DMS53 (cell line): Measurements from ENCODE around the gene PARP3.
"Not testable (repeated sequence)": the region's sequence is repeated elsewhere in the genome, so short reads cannot be mapped to it uniquely, and the experiment has no call there.

Source experiments
- DNase-seq: peaks from one replicate; lab custom pipeline; 2025; lab: John Stamatoyannopoulos, UW

The PARP3 gene

DNA sequence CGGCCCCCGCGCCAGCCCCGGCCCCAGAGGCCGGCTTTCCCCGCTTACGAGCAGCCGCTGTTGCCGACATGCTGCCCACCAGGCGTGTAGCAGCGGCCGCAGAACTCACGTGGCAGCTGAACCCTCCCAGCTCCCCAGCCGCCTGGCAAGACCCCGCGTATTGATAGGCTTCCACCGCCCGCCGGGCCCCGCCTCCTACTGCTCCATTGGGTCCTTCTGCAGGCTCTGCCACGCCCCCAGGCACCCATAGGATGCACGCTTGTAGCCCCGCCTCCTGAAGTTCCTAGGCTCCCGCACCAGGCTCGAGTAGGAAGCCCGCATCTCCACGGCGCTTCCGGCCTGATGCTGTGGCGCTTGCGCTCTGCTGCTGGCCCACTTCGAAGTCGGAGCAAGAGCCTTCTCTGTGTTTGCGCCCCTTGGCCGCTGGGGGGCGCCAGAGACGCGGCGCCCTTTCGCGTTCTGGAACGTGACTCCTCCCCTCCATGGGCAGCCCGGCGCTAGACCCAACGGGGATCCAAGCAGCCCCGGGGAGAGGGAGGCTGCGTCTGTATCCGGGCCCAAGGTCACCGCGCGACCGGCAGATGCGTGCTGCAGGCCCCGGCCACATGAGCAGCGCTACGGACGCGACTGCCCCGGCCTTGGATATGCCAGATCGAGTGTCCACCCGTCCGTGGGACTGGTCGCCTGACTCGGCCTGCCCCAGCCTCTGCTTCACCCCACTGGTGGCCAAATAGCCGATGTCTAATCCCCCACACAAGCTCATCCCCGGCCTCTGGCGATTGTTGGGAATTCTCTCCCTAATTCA, at the start of gene PARP3, which contains the start of gene RRP9:
Gene PARP3 (plus strand): TSS at position 566 of the 805 bp plus-strand sequence. CDS start 993 bp downstream, outside the sequence.
Gene RRP9 (minus strand): TSS at position 107 of the 805 bp plus-strand sequence. CDS start 37 bp downstream, at position 70.
- peak; percentile 97 for DNase-seq

DNA sequence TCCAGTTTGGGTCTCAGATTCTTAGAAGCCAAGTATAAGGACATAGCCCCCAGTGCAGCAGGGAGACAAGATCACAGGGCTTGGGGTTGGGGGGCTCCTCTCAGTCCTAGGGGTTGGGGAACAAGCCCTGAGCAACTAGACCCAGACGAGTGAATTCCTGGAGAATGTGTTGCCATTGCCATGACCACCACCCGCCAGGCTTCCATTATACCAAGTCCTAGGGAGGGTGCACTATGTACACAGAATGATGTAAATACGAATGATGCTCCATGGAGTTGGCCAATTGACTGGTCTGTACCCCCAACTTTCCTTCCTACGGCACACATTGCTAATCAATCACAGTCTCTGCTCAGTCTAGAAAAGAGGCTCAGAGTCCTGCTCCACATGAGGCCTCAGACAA, 47.8 kb upstream of the PARP3 start:
- DNase-seq: no peak

DNA sequence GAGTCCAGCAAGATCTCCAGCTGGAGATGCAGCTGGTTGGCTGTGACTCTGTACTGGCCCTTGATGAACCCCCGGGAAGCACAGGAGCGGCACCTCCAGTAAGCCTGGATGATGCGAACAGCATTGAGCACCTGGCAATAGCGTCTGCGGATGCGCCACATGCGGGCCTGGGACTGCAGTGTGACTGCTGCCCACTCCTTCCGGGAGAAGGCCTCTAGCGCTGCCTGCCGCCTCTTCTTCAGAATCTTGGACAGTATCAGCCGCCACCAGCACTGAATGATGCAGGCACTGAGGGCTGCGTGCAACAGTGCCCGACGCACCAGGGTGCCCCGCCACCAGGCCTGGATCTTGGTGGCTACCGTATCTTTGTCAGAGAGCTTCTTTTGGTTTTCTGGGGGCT, 47.2 kb upstream of the PARP3 start:
- DNase-seq: no peak

DNA sequence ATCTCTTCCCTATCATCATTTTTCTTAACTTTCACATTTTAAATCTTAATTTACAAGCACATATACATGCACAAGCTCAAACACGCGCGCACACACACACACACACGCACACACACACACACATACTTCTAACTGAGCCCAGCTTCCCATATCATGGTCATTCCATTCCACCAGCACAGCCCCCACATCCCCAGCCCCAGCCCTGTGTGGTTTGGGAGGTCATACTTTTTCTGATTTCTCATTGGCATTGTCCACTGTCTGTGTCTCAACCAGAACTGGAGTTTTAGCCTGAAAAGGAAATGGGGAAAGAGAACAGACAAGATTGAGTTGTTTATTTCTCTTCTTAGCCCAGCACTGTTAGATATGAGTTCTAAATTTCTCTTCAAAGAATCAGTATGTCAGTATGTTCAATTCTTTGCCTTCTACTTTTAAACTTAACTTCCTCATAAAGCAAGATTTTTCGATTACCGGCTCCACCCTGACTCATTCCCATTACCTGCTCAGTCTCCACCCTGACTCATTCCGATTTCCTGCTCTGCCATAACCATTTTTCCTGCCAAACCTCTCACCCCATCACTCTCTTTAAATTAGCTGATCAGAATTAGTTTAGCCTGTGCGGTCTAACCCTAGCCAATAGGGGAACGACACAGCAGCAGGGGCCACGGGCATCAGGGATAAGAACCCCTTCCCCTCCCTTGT, 45.4 kb upstream of the PARP3 start:
- DNase-seq: no peak

DNA sequence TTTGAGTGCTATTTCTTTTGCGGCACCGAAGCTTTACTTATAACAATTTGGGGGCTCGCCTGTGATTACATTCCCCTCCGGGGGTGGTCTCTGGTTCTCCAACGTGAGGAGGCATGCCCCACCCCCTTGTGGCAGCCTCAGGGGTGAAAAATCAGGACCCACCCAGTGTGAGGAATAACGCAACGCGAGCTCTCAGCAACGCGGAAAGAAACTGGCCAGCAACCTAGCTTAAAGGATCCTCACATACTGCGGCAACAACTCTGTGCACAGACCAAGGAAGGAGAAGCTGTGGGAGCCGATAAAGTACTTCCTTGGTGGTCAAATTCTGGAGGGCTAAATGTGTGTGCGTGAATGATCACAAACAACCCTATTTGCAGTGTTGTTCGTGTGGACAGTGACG, 44.8 kb upstream of the PARP3 start:
- DNase-seq: no peak

DNA sequence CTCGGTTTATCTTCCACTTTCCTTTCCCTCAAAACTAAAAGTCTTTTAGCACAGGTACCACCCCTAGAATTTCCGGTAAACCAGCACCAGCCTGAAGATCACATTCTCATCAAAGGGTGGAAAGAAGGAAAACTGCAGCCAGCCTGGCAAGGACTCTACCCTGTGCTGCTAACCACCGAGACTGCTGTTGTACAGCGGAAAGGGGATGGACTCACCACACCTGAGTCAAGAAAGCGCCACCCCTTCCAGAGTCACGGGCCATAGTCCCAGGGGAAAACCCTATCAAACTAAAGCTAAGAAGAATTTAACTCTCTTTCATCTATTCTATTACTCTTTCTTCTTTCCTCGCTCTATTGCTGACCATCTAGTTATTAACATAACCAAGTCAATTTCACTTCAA, 42.1 kb upstream of the PARP3 start:
- DNase-seq: not testable (repeated sequence)

DNA sequence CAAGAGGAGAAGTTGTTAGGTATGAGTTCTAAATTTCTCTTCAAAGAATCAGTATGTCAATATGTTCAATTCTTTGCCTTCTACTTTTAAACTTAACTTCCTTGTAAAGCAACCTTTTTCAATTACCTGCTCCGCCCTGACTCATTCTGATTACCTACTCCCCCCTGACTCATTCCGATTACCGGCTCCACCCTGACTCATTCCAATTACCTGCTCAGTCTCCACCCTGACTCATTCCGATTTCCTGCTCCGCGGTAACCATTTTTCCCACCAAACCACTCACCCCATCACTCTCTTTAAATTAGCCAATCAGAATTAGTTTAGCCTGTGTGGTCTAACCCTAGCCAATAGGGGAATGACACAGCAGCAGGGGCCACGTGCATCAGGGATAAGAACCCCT, 39.8 kb upstream of the PARP3 start:
- DNase-seq: not testable (repeated sequence)

DNA sequence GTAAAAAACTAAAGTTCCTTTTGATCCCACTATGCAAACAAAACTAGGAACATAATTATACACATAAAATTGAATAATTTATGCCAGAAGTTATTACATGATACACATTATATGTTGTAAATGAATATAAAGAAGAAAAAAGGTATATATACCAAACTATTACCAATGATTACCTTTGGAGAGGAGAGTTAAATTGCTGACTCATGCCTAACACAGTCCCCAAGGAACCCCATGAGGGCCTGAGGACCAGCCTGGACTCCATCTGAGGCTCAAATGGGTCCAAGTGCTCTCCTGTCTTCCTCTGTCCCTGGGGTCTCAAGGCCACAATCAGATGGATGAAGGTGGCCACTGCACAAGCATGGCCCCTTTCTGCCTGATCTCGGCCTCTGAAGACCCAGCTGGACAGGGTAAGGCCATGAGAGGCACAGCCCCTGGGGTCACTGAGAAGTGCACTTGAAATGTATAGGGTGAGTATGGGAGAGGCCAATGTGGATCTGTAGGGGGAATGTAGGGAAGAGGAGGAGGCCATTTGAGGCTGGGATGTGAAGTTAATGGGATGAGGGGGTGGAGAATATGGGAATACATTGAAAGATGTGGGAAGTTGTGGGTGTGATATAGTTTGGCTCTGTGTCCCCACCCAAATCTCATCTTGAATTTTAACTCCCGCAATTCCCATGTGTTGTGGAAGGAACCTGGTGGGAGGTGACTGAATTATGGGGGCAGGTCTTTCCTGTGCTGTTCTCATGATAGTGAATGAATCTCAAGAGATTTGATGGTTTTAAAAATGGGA, 37.9 kb upstream of the PARP3 start:
- DNase-seq: no peak

DNA sequence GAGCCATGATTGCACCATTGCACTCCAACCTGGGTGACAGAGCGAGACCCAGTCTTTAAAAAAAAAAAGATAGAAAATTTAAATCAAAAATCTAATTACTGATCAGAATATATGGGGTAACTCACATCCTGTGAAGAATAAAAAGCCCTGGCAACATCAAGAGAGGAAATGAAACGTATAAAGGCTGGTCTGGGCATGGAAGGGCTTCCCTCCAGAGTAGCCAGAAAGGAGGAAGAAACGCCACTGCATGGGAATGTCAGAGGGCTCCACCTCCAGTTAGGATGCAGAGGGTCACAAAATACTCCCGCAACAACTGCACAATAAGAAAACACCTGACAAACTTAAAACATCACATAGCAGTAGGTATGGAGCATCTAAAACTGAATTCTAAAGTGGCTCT, 34.1 kb upstream of the PARP3 start:
- no peak for DNase-seq

DNA sequence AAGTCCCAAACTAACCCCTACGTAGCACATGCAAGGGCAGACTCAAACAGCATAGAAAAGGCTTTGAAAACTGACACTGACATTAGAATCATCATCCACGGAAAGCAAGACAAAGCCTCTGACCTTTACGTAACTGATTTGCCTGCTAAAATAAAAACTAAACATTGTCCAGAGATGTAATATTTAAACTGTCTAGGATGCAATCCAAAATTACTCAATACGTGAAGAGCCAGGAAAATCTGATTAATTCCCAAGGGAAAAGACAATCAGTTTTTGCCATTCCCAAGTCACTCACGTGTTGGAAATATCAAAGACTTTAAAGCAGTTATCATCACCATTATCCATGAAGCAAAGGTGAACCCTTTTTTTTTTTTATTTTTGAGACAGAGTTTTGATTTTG, 25.7 kb upstream of the PARP3 start:
- no peak for DNase-seq

DNA sequence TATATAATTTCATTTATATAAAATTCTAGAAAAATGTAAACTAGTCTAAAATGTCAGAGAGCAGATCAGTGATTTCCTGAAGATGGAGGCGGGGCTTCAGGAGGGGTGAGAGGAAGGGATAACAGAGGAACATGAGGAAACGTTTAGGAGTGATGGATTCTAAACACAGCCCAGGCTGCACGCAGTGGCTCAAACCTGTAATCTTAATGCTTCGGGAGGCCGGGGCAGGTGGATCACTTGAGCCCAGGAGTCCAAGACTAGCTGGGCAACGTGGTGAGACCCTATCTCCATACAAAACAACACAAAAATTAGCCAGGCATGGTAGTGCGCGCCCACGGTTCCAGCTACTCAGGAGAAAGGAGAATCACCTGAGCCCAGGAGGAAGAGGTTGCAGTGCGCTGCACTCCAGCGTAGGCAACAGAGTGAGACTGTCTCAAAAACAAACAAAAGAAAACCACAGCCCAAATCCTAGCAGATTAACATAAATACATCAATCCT, 21.0 kb upstream of the PARP3 start:
- DNase-seq: no peak

DNA sequence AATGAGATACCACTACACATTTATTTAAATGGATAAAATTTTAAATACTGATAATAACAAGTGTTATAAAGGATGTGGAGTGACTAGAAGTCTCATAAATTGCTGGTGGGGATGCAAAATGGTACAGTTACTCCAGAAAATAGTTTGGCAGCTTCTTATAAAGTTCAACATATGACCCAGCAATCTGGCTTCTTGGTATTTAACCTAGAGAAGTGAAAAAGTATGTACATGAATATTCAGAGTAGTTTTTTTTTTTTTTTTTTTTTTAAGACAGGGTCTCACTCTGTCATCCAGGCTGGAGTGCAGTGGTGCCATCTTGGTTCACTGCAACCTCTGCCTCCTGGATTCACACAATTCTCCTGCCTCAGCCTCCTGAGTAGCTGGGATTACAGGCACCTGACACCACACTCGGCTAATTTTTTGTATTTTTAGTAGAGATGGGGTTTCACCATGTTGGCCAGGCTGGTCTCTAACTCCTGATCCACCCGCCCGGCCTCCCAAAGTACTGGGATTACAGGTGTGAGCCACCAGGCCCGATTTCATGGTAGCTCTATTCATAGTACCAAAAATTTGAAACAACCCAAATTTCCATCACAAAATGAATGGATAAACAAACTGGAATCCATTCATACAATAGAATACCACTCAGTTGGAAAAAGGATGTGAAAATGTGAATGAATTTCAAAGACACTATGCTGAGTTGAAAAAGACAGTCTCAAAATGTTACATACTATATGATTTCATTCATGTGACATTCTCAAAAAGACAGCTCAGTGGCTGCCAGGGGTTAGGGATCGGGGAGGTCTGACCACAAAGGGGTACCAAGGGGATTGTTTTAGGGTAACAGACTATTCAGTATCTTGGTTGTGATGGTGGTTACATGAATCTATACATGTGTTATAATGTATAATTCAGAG, 14.8 kb upstream of the PARP3 start:
- no peak for DNase-seq

DNA sequence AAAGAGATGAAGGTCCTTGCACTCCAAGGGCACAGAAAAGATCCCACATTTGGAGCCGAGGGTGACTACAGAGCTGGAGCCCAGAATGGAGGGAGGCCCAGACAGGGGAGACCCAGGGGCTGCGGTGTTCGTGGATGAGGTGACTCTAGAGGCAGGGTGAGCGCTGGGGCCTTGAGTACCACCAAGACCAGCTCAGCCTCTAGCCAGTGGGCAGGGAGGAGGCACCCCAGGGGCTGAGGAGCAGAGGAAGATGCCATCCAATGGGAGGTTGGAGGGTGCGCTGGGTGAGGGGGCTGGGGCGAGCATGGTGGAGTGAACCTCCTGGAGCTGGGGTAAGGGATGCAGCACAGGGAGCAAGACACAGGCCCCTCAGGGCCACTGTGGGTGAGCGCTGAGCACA, 13.7 kb upstream of the PARP3 start:
- no peak for DNase-seq

DNA sequence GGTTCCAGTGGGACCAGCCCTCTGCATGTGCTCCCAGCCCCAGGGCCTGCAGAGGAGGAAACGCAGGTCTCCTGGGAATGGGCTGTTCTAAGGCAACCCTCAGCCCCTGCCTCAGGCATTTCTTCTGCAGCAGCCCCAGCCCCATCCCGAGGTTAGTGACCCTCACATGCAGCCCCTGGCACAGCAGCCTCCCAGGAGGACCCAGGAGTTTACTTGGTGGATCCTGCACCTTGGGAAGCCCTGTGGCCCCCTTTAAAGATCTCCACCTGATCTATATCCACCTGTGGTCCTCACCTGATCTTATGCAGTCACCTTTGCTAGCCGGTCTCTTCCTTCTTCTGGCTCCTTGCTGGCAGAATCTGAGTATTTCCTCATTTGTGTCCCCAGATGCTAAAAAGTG, 13.2 kb upstream of the PARP3 start:
- not testable (repeated sequence) for DNase-seq

DNA sequence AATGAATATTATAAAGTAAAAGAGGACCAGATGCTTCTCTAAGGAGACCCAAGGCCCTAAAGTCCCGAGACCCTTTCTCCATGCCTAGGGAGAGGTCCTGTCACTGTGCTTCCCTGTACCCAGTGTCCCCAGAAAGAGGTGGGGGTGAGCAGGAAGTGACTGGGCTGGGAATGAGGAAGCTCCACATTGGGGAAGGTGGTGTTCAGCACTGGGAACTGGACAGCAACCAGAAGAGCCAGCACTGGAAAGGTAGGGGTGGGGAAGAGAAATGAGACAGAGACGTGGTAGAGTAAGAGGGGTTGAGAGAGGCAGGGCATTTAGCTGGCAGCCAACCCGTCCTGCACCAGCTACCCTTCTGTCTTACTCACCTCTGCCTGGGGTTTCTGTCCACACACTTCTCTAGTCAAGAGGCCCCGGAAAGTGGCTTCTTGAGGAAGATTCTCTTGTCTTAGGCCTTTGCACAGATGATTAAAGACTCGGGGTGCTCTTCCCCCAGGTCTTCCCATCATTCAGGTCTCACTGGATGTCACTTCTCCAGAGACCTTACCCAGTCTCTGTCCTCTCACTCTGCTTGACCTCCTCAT, 12.7 kb upstream of the PARP3 start:
- no peak for DNase-seq

DNA sequence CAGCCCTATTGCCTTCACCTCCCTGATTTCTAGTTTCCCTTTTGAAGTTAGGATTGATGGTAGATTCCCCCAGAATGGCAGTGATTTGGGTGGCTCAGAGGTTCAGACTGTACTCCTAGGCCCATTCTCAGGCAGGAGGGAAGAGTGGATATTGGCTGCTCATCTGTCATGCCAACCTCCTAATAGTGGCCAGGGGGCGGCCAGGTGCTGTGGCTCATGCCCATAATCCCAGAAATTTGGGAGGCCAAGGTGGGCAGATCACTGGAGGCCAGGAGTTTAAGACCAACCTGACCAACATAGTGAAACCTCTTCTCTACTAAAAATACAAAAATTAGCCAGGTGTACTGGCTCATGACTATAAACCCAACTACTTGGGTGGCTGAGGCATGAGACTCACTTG, 11.7 kb upstream of the PARP3 start:
- no peak for DNase-seq

DNA sequence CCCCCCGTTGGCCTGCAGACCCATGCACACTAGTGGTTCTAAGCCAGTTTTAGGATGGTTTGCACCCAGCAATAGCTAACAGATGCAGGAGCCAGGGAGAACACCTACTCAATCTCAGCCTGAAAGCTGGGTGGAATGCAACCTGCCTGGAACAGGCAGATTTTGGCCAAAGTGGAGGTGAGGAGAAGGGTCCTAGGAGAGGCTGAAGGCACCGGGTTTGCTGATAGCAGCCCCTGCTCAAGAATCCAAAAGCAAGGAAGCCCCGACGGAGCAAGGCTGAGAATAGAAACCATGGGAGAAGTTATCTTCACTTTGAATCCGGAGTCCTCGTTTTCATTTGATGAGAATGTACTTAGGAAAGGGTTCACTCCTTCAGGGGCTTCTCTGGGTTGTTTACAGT, 10.4 kb upstream of the PARP3 start:
- DNase-seq: no peak

DNA sequence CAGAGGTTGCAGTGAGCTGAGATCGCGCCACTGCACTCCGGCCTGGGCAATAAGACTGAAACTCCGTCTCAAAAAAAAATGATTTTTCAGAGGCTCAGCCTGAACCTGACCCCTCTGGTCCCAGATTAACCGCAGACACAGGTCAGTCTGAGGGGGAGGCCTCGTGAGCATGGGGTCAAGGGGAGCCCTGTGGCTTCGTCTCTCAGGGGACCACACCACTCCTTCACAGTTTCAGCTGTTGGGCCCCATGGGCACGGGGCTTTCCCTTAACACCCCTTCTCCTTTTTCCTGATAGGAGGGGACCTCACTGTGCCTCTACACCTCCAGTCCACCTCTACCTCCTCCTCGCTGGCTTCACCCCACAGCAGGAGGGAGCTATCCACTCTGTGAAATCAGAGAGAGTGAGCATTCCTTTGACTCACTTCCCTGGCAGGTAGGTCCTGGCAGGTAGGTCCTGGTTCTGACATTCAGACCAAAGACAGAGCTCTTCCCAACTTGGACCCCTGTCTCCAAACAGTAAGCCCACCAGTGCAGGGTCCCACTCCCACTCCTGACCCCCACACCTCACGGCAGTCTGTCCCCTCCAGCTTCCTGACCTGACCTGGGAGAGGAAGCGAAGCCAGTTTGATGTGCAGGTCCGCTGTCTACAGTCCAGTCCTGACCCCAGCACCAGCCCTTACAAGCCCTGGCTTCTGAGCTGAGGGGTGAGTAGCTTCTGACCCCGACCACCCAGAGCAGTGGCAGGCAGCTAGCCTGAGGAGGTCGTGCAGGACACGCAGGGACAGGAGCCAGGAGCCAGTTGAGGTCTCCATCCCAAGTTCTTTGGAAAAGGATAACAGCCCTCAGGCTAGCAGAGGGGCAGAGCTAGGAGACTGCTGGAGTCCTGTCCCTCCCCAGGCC, 9.4 kb upstream of the PARP3 start:
- DNase-seq: no peak

DNA sequence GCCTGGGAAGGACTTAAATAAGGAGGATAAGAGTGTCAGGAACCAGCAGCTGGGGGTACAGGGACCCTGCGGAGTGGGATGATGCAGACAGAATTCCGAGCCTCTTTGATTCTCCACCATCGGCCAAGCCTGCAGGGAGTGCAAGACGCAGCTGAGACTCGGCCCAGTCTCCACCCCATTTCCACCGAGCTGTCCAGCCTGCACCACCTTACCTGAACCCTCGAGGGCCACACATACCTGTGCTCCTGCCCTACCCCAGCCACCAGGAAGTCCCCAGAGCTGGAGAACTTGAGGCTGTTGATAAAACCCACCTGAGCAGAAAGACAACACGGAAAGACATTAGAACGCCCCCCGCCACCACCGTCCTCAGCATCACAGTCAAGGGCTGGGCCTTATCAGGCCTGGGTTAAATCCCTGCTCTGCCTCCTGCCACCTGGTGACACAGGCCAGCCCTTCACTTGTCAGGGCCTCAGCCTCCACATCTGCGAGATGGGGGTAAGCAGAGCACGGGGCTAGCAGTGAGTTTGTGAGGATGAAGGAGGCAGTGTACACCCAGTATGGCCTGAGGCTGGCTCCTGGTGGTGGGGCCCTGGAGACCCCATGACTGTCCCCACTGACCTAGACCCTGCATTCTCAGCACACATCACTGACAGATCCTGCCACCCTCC, 8.6 kb upstream of the PARP3 start:
- no peak for DNase-seq
